Right lobe of liver (tissue), 4 donors: ENCODE measurements around the gene NPAS2.

Experiments
- CTCF ChIP-seq, 4 donors: fragments of 200-600 bp in 3 of 4; fragments of 450-650 bp in 1 of 4; IDR thresholded peaks; one replicate each; pipeline versions ENCODE4 v1.5.1 to v1.8.0; 2016 to 2022; ENCODE audit warnings: antibody characterized with exemption in 4 of 4, mild to moderate bottlenecking in 2 of 4
- POLR2A ChIP-seq: fragments of 450-650 bp; IDR thresholded peaks from one replicate; pipeline ENCODE4 v1.6.1; 2017; ENCODE audit warnings: antibody characterized with exemption, mild to moderate bottlenecking
- donor health status: DM: no; HTN: no; CAD: no.
- donor health status: DM: no; HTN: no; CAD: no.
- donor health status: DM: no; HTN: yes; CAD: no.

GRCh38 chr2:100834221-100834620 lies 14.3 kb downstream of the NPAS2 start:
- TF ChIP-seq CTCF (IDR thresholded peaks at IDR 0.05) = no peak
- no peak for TF ChIP-seq POLR2A
